GM23248 (cell line): ENCODE data around the gene BCL2L13.

ENCODE experiments used
- EZH2 ChIP-seq: fragments of 200-600 bp; sonication (generic); IDR thresholded peaks from 2 replicates; pipeline ENCODE4 v1.6.1; 2018; ENCODE audit warnings: antibody characterized with exemption, mild to moderate bottlenecking; ENCODE audit not compliant: insufficient read depth, poor library complexity, severe bottlenecking
- EZH2phosphoT487 ChIP-seq: fragments of 200-600 bp; sonication (generic); IDR thresholded peaks from 2 replicates; pipeline ENCODE4 v1.6.1; 2018; ENCODE audit warnings: antibody characterized with exemption, moderate library complexity, mild to moderate bottlenecking, low read depth; ENCODE audit not compliant: insufficient read depth

DNA sequence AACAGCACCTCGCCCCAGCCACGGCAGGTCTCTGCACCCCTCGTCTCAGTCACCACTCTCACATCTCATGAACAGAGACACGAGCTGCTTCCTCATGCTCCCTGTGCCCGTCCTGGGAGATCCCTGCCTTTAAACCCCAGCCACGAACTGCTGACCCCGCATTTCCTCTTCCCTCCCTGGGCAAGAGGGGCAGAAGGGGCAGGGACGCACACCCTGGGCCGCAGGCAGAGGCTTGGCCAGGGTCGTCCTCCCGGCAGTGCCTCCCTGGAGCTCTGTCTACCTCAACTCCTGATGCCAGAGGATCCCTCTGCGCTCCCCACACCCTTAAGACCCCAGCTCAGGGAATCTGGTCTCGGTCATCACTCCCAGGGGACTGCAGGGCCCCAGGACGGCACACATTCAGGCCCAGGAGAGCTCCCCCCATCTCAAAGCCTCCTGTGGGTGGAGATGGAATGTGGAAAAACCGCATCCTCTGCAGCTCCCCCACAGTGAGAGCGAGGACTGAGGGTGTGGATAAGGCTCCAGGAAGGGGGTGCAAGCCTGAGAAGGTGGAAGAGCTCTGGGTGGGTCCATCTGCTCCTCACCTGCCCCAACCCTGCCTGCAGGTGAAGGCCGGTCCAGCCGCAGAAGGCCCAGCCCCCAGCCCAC lies 134.5 kb downstream of the BCL2L13 start:
- TF ChIP-seq EZH2phosphoT487: no peak
- TF ChIP-seq EZH2: no peak
